ENCODE measurements around the gene SH3RF3. TPM values are rescaled to one million over a fixed set of nuclear protein-coding genes. Genes with fewer than 3 reads are reported as not detected.

SH3RF3 gene
- total and polyA plus RNA-seq, 9 of the 15 experiments (the other 6 are each of a cell fraction or from before 2014, with no cell fraction given): 0.02 TPM; not detected in 8

GRCh38 chr2:109403841-109404201, 274.8 kb downstream of the SH3RF3 start:
- Histone ChIP-seq H3K4me1 (replicated peaks in 1 of 2; ENCODE audit: control insufficient read depth in 2 of 2, insufficient read depth in 2 of 2, low read length in 2 of 2) (no peaks in the 10 kb centered on the region), H3K9me1 (ENCODE audit: control insufficient read depth, insufficient read depth, low read length) (no peaks in the 10 kb centered on the region), H3K27ac (ENCODE audit: extremely low read depth, low read depth, low read length) (no peak overlapping the region), H4K20me1 (replicated peaks; ENCODE audit: control insufficient read depth, insufficient read depth, low read length) (peaks cover 9% of the 10 kb centered on the region; the same call in 1 of the 2 replicates), H2AFZ (ENCODE audit: low read depth, low read length) (no peak overlapping the region), H3K9me3 (replicated peaks; ENCODE audit: control insufficient read depth, insufficient read depth, low read depth, low read length) (no peaks in the 10 kb centered on the region), H3K9ac (ENCODE audit: insufficient read depth in 1 of 2, low read depth in 2 of 2, low read length in 2 of 2) (no peak overlapping the region), H3K79me2 (ENCODE audit: control insufficient read depth, insufficient read depth, low read length) (no peaks in the 10 kb centered on the region), H3K36me3 (ENCODE audit: control insufficient read depth, insufficient read depth, low read length) (no peaks in the 10 kb centered on the region), H3K4me2 (ENCODE audit: insufficient read depth, low read length) (no peak overlapping the region), H3K4me3 (no peak overlapping the region), H3K27me3 (ENCODE audit: control insufficient read depth in 2 of 2, insufficient read depth in 2 of 2, low read length in 2 of 2) (peaks cover 9 to 72% of the 10 kb centered on the region in 2 experiments; a peak in 4 of 5 replicates)
- intact Hi-C loops (cut with micrococcal nuclease) (no loop called here), in situ Hi-C loops (cut with MboI) (no loop called here)
- CTCF ChIA-PET (ENCODE audit: low intra/inter-chr PET ratio): no interaction called here
- no peak for FAIRE-seq
- WGBS (ENCODE audit: insufficient coverage, low coverage, missing lambda C conversion rate): 0% methylated on average over 5 of the region's 5 CpGs
- no TSS peak for BruUV-seq (replicated peaks)
- TF ChIP-seq NFE2L1 (tag; IDR thresholded peaks at IDR 0.05; ENCODE audit: borderline replicate concordance, low read depth) (no peak), PHF21A (IDR thresholded peaks at IDR 0.05; ENCODE audit: borderline replicate concordance, low read depth) (no peak), MAX (CRISPR knock-in tag; IDR thresholded peaks at IDR 0.05) (no peak), ARID4B (CRISPR knock-in tag; IDR thresholded peaks at IDR 0.05) (no peak), ZNF12 (CRISPR knock-in tag; IDR thresholded peaks at IDR 0.05) (no peak), MCM5 (IDR thresholded peaks at IDR 0.05; ENCODE audit: low read depth) (no peak), UBTF (IDR thresholded peaks at IDR 0.05; ENCODE audit: borderline replicate concordance in 1 of 2, low read depth in 2 of 2, low read length in 2 of 2) (no peak), CREB5 (CRISPR knock-in tag; IDR thresholded peaks at IDR 0.05) (no peak), HSF4 (CRISPR knock-in tag; IDR thresholded peaks at IDR 0.05; ENCODE audit: borderline replicate concordance) (no peak)
- DNase-seq (ENCODE audit: extremely low read depth in 1 of 4, low spot score in 3 of 4): no peak
- ATAC-seq: no peak
- POLR2A ChIA-PET: interaction anchor here (0.6 to 0.9 kb wide), 3 partner anchors 11 to 273 kb away, joined by 3 to 4 read pairs (median 4); no protein-coding TSS in a partner anchor
